ENCODE data around the gene MRPL33. TPM values are rescaled to one million over a fixed set of nuclear protein-coding genes. Genes with fewer than 3 reads are reported as not detected.
A peak's percentile ranks its signal among the peaks of the same experiment; 100 is the strongest.

Gene MRPL33
- total and polyA plus RNA-seq, 2 of the 13 experiments (the other 11 are each of a cell fraction or from before 2014, with no cell fraction given), result 69.7 to 218 TPM

GRCh38 chr2:27723372-27724144 is 48.0 kb upstream of the MRPL33 start (continued):
- TF ChIP-seq ELF4 (CRISPR knock-in tag; IDR thresholded peaks at IDR 0.05; ENCODE audit: borderline replicate concordance) (no peak), ZNF615 (CRISPR knock-in tag; IDR thresholded peaks at IDR 0.05; ENCODE audit: borderline replicate concordance) (no peak), HDAC2 (CRISPR knock-in tag; IDR thresholded peaks at IDR 0.05) (peak; percentile 56), ZSCAN20 (CRISPR knock-in tag; IDR thresholded peaks at IDR 0.05; ENCODE audit: borderline replicate concordance) (peak; percentile 47; the same call in 1 of the 2 replicates), REXO4 (CRISPR knock-in tag; IDR thresholded peaks at IDR 0.05; ENCODE audit: borderline replicate concordance) (no peak), TBX3 (IDR thresholded peaks at IDR 0.05; ENCODE audit: borderline replicate concordance) (0 out of 2 replicates have a peak, but pooled peaks have one; percentile 14), DMAP1 (CRISPR knock-in tag; IDR thresholded peaks at IDR 0.05) (0 out of 2 replicates have a peak, but pooled peaks have one; percentile 15), ZFX (CRISPR knock-in tag; IDR thresholded peaks at IDR 0.05; ENCODE audit: low read depth) (peak; percentile 31; the same call in 1 of the 2 replicates), CCDC6 (CRISPR knock-in tag; IDR thresholded peaks at IDR 0.05) (0 out of 2 replicates have a peak, but pooled peaks have one; percentile 17), ZFP1 (CRISPR knock-in tag; IDR thresholded peaks at IDR 0.05) (0 out of 2 replicates have a peak, but pooled peaks have one; percentile 50), HOMEZ (CRISPR knock-in tag; IDR thresholded peaks at IDR 0.05; ENCODE audit: low read depth) (peak; percentile 62; the same call in 1 of the 2 replicates), SSRP1 (CRISPR knock-in tag; IDR thresholded peaks at IDR 0.05) (no peak), ZXDC (CRISPR knock-in tag; IDR thresholded peaks at IDR 0.05) (peak; percentile 61; the same call in 1 of the 2 replicates), SOX6 (IDR thresholded peaks at IDR 0.05) (no peak), SOX6 (CRISPR knock-in tag; IDR thresholded peaks at IDR 0.05) (peak; percentile 31; the same call in 1 of the 2 replicates), IRF2 (CRISPR knock-in tag; IDR thresholded peaks at IDR 0.05) (peak; percentile 55; the same call in 1 of the 2 replicates), MBNL3 (CRISPR knock-in tag; conservative IDR thresholded peaks at IDR 0.05) (no peak), CREB1 (IDR thresholded peaks at IDR 0.05) (no peak), CREB1 (CRISPR knock-in tag; IDR thresholded peaks at IDR 0.05) (no peak), KDM2A (CRISPR knock-in tag; IDR thresholded peaks at IDR 0.05; ENCODE audit: borderline replicate concordance, low read depth) (peak; percentile 28; the same call in 1 of the 2 replicates), RAD21 (CRISPR knock-in tag; IDR thresholded peaks at IDR 0.05) (peak; percentile 85), MATR3 (CRISPR knock-in tag; IDR thresholded peaks at IDR 0.05) (no peak), PHF20 (CRISPR knock-in tag; IDR thresholded peaks at IDR 0.05) (0 out of 2 replicates have a peak, but pooled peaks have one; percentile 30), CENPT (CRISPR knock-in tag; IDR thresholded peaks at IDR 0.05; ENCODE audit: low read depth) (no peak), ERF (CRISPR knock-in tag; IDR thresholded peaks at IDR 0.05) (peak; percentile 69), ZNF770 (CRISPR knock-in tag; IDR thresholded peaks at IDR 0.05) (peak; percentile 31; the same call in 1 of the 2 replicates)
